ENCODE measurements around the gene HSDL2. TPM values are rescaled to one million over a fixed set of nuclear protein-coding genes. Genes with fewer than 3 reads are reported as not detected.
"Not testable (repeated sequence)": the region's sequence is repeated elsewhere in the genome, so short reads cannot be mapped to it uniquely, and the experiment has no call there.

HSDL2 gene
- total RNA-seq, 1 experiment from 2014 or later, result 60.6 TPM

DNA sequence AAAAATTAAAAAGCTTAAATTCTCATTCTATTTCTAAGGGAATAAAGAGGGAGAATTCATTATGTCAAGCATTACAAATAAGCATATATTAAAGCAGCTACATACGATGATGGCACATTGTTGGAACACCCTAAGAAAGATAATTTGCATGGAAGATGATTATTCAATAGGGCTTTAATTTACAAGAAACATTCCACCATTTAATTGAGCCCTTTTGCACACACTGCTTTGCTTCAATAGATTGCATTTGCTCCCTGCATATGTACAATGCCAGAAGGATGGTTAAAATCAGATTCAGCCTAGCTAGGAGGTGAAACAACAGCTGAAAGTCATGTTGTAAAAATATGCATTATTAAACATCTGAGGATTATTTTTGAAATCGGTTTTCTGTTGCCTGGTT, 128.5 kb downstream of the HSDL2 start:
- peaks cover 9% of the 10 kb centered on the region for H3K79me2 ChIP-seq (ENCODE audit: low read depth)
- intact Hi-C loops (cut with micrococcal nuclease; ENCODE audit: unreplicated experiment), result no loop called here
- CTCF ChIA-PET, result no interaction called here
- no peak overlapping the region for H3K4me2 ChIP-seq
- no peaks in the 10 kb centered on the region for H3K9me3 ChIP-seq (ENCODE audit: insufficient read depth, low read depth)
- H3K4me3 ChIP-seq, result no peak overlapping the region
- no TSS peak for BruUV-seq (replicated peaks)
- H3K27ac ChIP-seq, result no peak overlapping the region
- H2AFZ ChIP-seq, result no peak overlapping the region
- DNase-seq, result no peak
- H3K4me1 ChIP-seq (replicated peaks; ENCODE audit: insufficient read depth), result no peaks in the 10 kb centered on the region
- H3K27me3 ChIP-seq (ENCODE audit: insufficient read depth, low read depth), result no peaks in the 10 kb centered on the region
- POLR2A ChIA-PET (ENCODE audit: unreplicated experiment), result interaction anchor here (0.6 kb wide), 2 partner anchors 12 to 255 kb away, joined by 6 to 29 read pairs; no protein-coding TSS in a partner anchor
- TF ChIP-seq, protein P1, sequence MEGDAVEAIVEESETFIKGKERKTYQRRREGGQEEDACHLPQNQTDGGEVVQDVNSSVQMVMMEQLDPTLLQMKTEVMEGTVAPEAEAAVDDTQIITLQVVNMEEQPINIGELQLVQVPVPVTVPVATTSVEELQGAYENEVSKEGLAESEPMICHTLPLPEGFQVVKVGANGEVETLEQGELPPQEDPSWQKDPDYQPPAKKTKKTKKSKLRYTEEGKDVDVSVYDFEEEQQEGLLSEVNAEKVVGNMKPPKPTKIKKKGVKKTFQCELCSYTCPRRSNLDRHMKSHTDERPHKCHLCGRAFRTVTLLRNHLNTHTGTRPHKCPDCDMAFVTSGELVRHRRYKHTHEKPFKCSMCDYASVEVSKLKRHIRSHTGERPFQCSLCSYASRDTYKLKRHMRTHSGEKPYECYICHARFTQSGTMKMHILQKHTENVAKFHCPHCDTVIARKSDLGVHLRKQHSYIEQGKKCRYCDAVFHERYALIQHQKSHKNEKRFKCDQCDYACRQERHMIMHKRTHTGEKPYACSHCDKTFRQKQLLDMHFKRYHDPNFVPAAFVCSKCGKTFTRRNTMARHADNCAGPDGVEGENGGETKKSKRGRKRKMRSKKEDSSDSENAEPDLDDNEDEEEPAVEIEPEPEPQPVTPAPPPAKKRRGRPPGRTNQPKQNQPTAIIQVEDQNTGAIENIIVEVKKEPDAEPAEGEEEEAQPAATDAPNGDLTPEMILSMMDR (conservative IDR thresholded peaks at IDR 0.05), result no peak
- no peak for TF ChIP-seq EZH2 (IDR thresholded peaks at IDR 0.05; ENCODE audit: low read depth)
- no peaks in the 10 kb centered on the region for H3F3A ChIP-seq (ENCODE audit: insufficient read depth, low read depth)
- no peaks in the 10 kb centered on the region for H4K20me1 ChIP-seq (ENCODE audit: insufficient read depth)
- H3K36me3 ChIP-seq (ENCODE audit: low read depth), result no peaks in the 10 kb centered on the region
- no peaks in the 10 kb centered on the region for H3K9me2 ChIP-seq (ENCODE audit: insufficient read depth)

DNA sequence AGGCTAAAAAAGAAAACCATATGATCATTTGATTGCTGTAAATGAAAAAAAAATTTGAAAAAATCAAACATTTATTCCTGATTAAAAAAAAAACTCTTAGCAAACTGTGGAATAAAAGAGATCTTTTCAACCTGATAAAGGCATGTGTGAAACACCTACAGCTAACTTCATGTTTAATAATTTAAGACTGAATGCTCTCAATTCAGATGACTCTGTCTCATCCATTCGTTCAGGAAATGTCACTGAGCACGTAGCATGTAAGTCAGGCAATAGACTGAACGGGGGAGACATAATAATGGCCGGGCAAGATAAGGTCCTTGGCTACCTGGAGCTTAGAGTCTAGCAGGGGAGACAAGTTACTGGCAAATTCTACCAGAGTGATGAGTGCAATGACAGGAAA, 132.5 kb downstream of the HSDL2 start:
- H3K9me2 ChIP-seq (ENCODE audit: insufficient read depth); H4K20me1 ChIP-seq (ENCODE audit: insufficient read depth); H3F3A ChIP-seq (ENCODE audit: insufficient read depth, low read depth); H2AFZ ChIP-seq; H3K9me3 ChIP-seq (ENCODE audit: insufficient read depth, low read depth); DNase-seq; H3K4me2 ChIP-seq; intact Hi-C loops (cut with micrococcal nuclease; ENCODE audit: unreplicated experiment); POLR2A ChIA-PET (ENCODE audit: unreplicated experiment); H3K27ac ChIP-seq; H3K79me2 ChIP-seq (ENCODE audit: low read depth); H3K4me1 ChIP-seq (replicated peaks; ENCODE audit: insufficient read depth); H3K27me3 ChIP-seq (ENCODE audit: insufficient read depth, low read depth); BruUV-seq (replicated peaks); H3K4me3 ChIP-seq; H3K36me3 ChIP-seq (ENCODE audit: low read depth): not testable (repeated sequence)
- CTCF ChIA-PET, result interaction anchor here (0.7 kb wide), 1 partner anchor 283 kb away, joined by 4 read pairs; no protein-coding TSS in a partner anchor

DNA sequence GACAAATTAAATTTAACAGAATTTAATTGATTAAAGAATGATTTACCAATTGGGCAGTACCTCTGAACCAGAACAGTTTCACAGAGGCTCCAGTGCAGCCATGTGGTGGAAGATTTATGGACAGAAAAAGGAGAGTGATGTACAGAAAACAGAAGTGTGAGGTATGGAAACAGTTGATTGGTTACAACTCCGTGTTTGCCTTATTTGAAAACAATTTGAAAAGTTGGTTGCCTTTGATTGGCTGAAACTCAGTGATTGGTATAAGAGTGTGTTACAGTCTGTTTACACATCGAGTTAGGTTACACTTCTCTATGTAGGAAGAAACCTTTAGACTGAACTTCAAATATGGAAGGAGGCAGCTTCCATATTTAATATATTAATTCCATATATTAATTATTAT, 136.9 kb downstream of the HSDL2 start:
- no peak overlapping the region for H3K4me2 ChIP-seq
- H4K20me1 ChIP-seq (ENCODE audit: insufficient read depth), result no peaks in the 10 kb centered on the region; the same call in 1 of the 2 replicates
- CTCF ChIA-PET, result no interaction called here
- H3K9me2 ChIP-seq (ENCODE audit: insufficient read depth), result no peaks in the 10 kb centered on the region
- H3K79me2 ChIP-seq (ENCODE audit: low read depth), result no peaks in the 10 kb centered on the region
- H3K4me3 ChIP-seq, result no peak overlapping the region
- BruUV-seq (replicated peaks), result no TSS peak
- intact Hi-C loops (cut with micrococcal nuclease; ENCODE audit: unreplicated experiment), result no loop called here
- POLR2A ChIA-PET (ENCODE audit: unreplicated experiment), result no interaction called here
- no peaks in the 10 kb centered on the region for H3F3A ChIP-seq (ENCODE audit: insufficient read depth, low read depth)
- no peak overlapping the region for H3K27ac ChIP-seq
- H2AFZ ChIP-seq, result no peak overlapping the region
- no peak for TF ChIP-seq EZH2 (IDR thresholded peaks at IDR 0.05; ENCODE audit: low read depth)
- TF ChIP-seq, protein P1 (conservative IDR thresholded peaks at IDR 0.05), result no peak
- no peaks in the 10 kb centered on the region for H3K4me1 ChIP-seq (replicated peaks; ENCODE audit: insufficient read depth)
- no peak for DNase-seq
- no peaks in the 10 kb centered on the region for H3K9me3 ChIP-seq (ENCODE audit: insufficient read depth, low read depth)
- no peaks in the 10 kb centered on the region for H3K36me3 ChIP-seq (ENCODE audit: low read depth)
- H3K27me3 ChIP-seq (ENCODE audit: insufficient read depth, low read depth), result no peaks in the 10 kb centered on the region

DNA sequence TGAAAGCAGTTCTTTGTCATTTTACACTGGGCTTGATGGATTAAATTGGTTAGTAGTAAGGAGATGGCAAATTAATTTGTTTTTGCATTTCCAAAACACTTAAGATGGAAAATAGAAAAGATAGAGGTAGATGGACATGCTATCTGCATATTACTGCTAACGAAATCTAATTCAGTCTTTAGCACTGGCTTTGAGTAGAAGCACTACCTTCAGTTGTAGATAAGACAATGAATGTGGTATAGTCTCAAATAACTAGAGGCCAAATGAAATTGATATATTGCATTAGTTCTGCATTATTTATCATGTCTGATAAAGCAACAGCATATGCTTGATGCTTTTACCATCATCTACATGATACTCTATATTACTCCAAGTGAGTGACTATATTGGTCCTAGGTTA, 140.2 kb downstream of the HSDL2 start:
- no peaks in the 10 kb centered on the region for H3F3A ChIP-seq (ENCODE audit: insufficient read depth, low read depth)
- no peak overlapping the region for H2AFZ ChIP-seq
- POLR2A ChIA-PET (ENCODE audit: unreplicated experiment), result no interaction called here
- TF ChIP-seq EZH2 (IDR thresholded peaks at IDR 0.05; ENCODE audit: low read depth), result no peak
- TF ChIP-seq, protein P1 (conservative IDR thresholded peaks at IDR 0.05), result no peak
- H3K9me3 ChIP-seq (ENCODE audit: insufficient read depth, low read depth), result no peaks in the 10 kb centered on the region
- H3K79me2 ChIP-seq (ENCODE audit: low read depth), result peaks cover 6% of the 10 kb centered on the region; the same call in 1 of the 2 replicates
- H3K27ac ChIP-seq, result no peak overlapping the region
- H3K4me1 ChIP-seq (replicated peaks; ENCODE audit: insufficient read depth), result no peaks in the 10 kb centered on the region
- H3K4me2 ChIP-seq, result no peak overlapping the region
- intact Hi-C loops (cut with micrococcal nuclease; ENCODE audit: unreplicated experiment), result no loop called here
- peaks cover 4% of the 10 kb centered on the region; the same call in 1 of the 2 replicates for H4K20me1 ChIP-seq (ENCODE audit: insufficient read depth)
- no peak for DNase-seq
- CTCF ChIA-PET, result no interaction called here
- no peaks in the 10 kb centered on the region for H3K36me3 ChIP-seq (ENCODE audit: low read depth)
- no peaks in the 10 kb centered on the region for H3K27me3 ChIP-seq (ENCODE audit: insufficient read depth, low read depth)
- BruUV-seq (replicated peaks), result no TSS peak
- H3K9me2 ChIP-seq (ENCODE audit: insufficient read depth), result no peaks in the 10 kb centered on the region
- no peak overlapping the region for H3K4me3 ChIP-seq

Measured in PC-9 (cell line).